WTC11 (cell line): ENCODE measurements around the gene TP53BP1. TPM values are rescaled to one million over a fixed set of nuclear protein-coding genes. Genes with fewer than 3 reads are reported as not detected.

Experiments used
- ATAC-seq: fragments of 200-7000 bp; cut with Tn5 transposase; 2 replicates; pipeline ENCODE4 v1.10.0; 2021; ENCODE audit warnings: mild to moderate bottlenecking, moderate library complexity
- CTCF ChIA-PET: fragments of 300-600 bp; sonication (Branson Sonifier 250); formaldehyde crosslinking; loops from one replicate; lab custom pipeline; 2021; ENCODE audit warnings: antibody characterized with exemption; lab: Charles Lee
- POLR2A ChIA-PET: fragments of 350-600 bp; sonication (Branson Sonifier 250); formaldehyde crosslinking; loops from one replicate; lab custom pipeline; 2021; ENCODE audit warnings: antibody characterized with exemption; lab: Charles Lee
- DNase-seq: peaks from one replicate; pipeline ENCODE4 v3.0.0; 2021; ENCODE audit warnings: low spot score
- H3K27ac Mint-ChIP-seq: 2 replicates; pipeline ENCODE4 v1.8.0; 2021; ENCODE audit warnings: mixed read lengths
- H3K27me3 Mint-ChIP-seq: 2 replicates; pipeline ENCODE4 v1.8.0; 2021; ENCODE audit warnings: low read depth, mild to moderate bottlenecking, moderate library complexity, mixed read lengths
- H3K36me3 Mint-ChIP-seq: 2 replicates; pipeline ENCODE4 v1.8.0; 2021; ENCODE audit warnings: mixed read lengths
- H3K4me1 Mint-ChIP-seq: 2 replicates; pipeline ENCODE4 v1.8.0; 2022; ENCODE audit warnings: mixed read lengths
- H3K4me3 Mint-ChIP-seq: 2 replicates; pipeline ENCODE4 v1.8.0; 2021; ENCODE audit warnings: mild to moderate bottlenecking, moderate library complexity, mixed read lengths
- H3K9me3 Mint-ChIP-seq: 2 replicates; pipeline ENCODE4 v1.8.0; 2021; ENCODE audit warnings: mixed read lengths
- ATF3 ChIP-seq: sonication (generic); formaldehyde crosslinking; conservative IDR thresholded peaks from 2 replicates; pipeline ENCODE4 v1.8.1; 2022; ENCODE audit warnings: mild to moderate bottlenecking, missing genetic modification reagents
- ATF6 ChIP-seq: sonication (generic); formaldehyde crosslinking; IDR thresholded peaks from 2 replicates; pipeline ENCODE4 v1.8.1; 2023; ENCODE audit warnings: mild to moderate bottlenecking, missing genetic modification reagents
- CBFB ChIP-seq: sonication (generic); formaldehyde crosslinking; IDR thresholded peaks from 2 replicates; pipeline ENCODE4 v1.8.1; 2022; ENCODE audit warnings: mild to moderate bottlenecking, low read depth, missing genetic modification reagents
- EMX1 ChIP-seq: fragments of 250-450 bp; sonication (Bioruptor Pico); IDR thresholded peaks from 2 replicates; pipeline ENCODE4 v1.8.0; 2021; ENCODE audit warnings: mild to moderate bottlenecking
- ERG ChIP-seq: fragments of 250-450 bp; sonication (Bioruptor Pico); IDR thresholded peaks from 2 replicates; pipeline ENCODE4 v1.8.0; 2021; ENCODE audit warnings: mild to moderate bottlenecking
- ESRRA ChIP-seq: sonication (generic); formaldehyde crosslinking; IDR thresholded peaks from 2 replicates; pipeline ENCODE4 v1.8.1; 2022; ENCODE audit warnings: mild to moderate bottlenecking, missing genetic modification reagents, borderline replicate concordance
- FOXP4 ChIP-seq: sonication (generic); formaldehyde crosslinking; IDR thresholded peaks from 2 replicates; pipeline ENCODE4 v1.8.0; 2022; ENCODE audit warnings: mild to moderate bottlenecking, missing genetic modification reagents
- HMGXB4 ChIP-seq: sonication (generic); formaldehyde crosslinking; IDR thresholded peaks from 2 replicates; pipeline ENCODE4 v1.8.1; 2023; ENCODE audit warnings: mild to moderate bottlenecking, moderate library complexity, missing genetic modification reagents
- IRF1 ChIP-seq: sonication (generic); formaldehyde crosslinking; IDR thresholded peaks from 2 replicates; pipeline ENCODE4 v1.8.0; 2023; ENCODE audit warnings: missing genetic modification reagents
- MAX ChIP-seq: sonication (generic); formaldehyde crosslinking; IDR thresholded peaks from 2 replicates; pipeline ENCODE4 v1.8.0; 2022; ENCODE audit warnings: mild to moderate bottlenecking, missing genetic modification reagents
- PRRX2 ChIP-seq: fragments of 250-450 bp; sonication (Bioruptor Pico); IDR thresholded peaks from 2 replicates; pipeline ENCODE4 v1.8.0; 2021; ENCODE audit warnings: mild to moderate bottlenecking
- SP1 ChIP-seq: sonication (generic); formaldehyde crosslinking; conservative IDR thresholded peaks from 2 replicates; pipeline ENCODE4 v1.8.1; 2022; ENCODE audit warnings: missing genetic modification reagents
- STAT6 ChIP-seq: sonication (generic); formaldehyde crosslinking; conservative IDR thresholded peaks from 2 replicates; pipeline ENCODE4 v1.8.1; 2023; ENCODE audit warnings: mild to moderate bottlenecking, low read depth, missing genetic modification reagents, moderate library complexity
- USF1 ChIP-seq: sonication (generic); formaldehyde crosslinking; IDR thresholded peaks from 2 replicates; pipeline ENCODE4 v1.8.0; 2022; ENCODE audit warnings: mild to moderate bottlenecking, missing genetic modification reagents
- ZBTB43 ChIP-seq: sonication (generic); formaldehyde crosslinking; IDR thresholded peaks from 2 replicates; pipeline ENCODE4 v1.8.1; 2023; ENCODE audit warnings: mild to moderate bottlenecking, missing genetic modification reagents
- ZNF396 ChIP-seq: fragments of 250-450 bp; sonication (Bioruptor Pico); IDR thresholded peaks from 2 replicates; pipeline ENCODE4 v1.8.0; 2021; ENCODE audit warnings: mild to moderate bottlenecking, moderate library complexity, borderline replicate concordance
- ZNF671 ChIP-seq: fragments of 250-450 bp; sonication (Bioruptor Pico); IDR thresholded peaks from 2 replicates; pipeline ENCODE4 v1.8.0; 2021; ENCODE audit warnings: mild to moderate bottlenecking
- total RNA-seq: library from RNA; stranded (reverse); gene quantifications from 3 replicates; pipeline ENCODE4 v1.2.3, GENCODE V29; 2021

The TP53BP1 gene
- total RNA-seq, 1 experiment from 2014 or later, result 67.1 TPM

- TF ChIP-seq ATF6 (no peak), IRF1 (CRISPR knock-in tag) (no peak), ZNF671 (no peak), PRRX2 (no peak), EMX1 (CRISPR knock-in tag) (no peak), STAT6 (CRISPR knock-in tag) (no peak)
- TF ChIP-seq, all 79 proteins: peak for 0
Observed at GRCh38 chr15:43412096-43412495, 80.9 kb downstream of the TP53BP1 start (continued).

GRCh38 chr15:43410572-43411214 lies 82.3 kb downstream of the TP53BP1 start:
- peak; percentile 32; the same call in 1 of the 2 replicates for ATAC-seq
- ChIA-PET CTCF (interaction anchor here (0.9 to 1.6 kb wide), 2 partner anchors 83 to 104 kb away, joined by 3 to 5 read pairs; partner anchors contain the start of gene TP53BP1), POLR2A (no interaction called here)
- Mint-ChIP-seq H3K27ac (peak overlapping the region; percentile 28; the same call in 1 of the 2 replicates), H3K4me3 (no peak overlapping the region), H3K27me3 (no peaks in the 10 kb centered on the region), H3K4me1 (no peaks in the 10 kb centered on the region), H3K36me3 (peaks cover 80% of the 10 kb centered on the region), H3K9me3 (no peaks in the 10 kb centered on the region)
- TF ChIP-seq ERG (CRISPR knock-in tag), result no peak
- no peak for TF ChIP-seq ZNF396
- no peak for TF ChIP-seq ATF3 (CRISPR knock-in tag)
- no peak for DNase-seq

GRCh38 chr15:43408789-43409188 lies 84.2 kb downstream of the TP53BP1 start:
- DNase-seq (no peak), ATAC-seq (no peak)
- Mint-ChIP-seq H3K4me3 (no peak overlapping the region), H3K27me3 (no peaks in the 10 kb centered on the region), H3K4me1 (no peaks in the 10 kb centered on the region), H3K9me3 (no peaks in the 10 kb centered on the region), H3K27ac (no peak overlapping the region), H3K36me3 (peaks cover 82% of the 10 kb centered on the region)
- ChIA-PET CTCF (interaction anchor here (0.8 kb wide), 1 partner anchor 33 kb away, joined by 3 read pairs; no protein-coding TSS in a partner anchor), POLR2A (no interaction called here)
- TF ChIP-seq ESRRA (CRISPR knock-in tag), result no peak
- no peak for TF ChIP-seq MAX (CRISPR knock-in tag)
- TF ChIP-seq HMGXB4 (CRISPR knock-in tag), result no peak
- TF ChIP-seq ATF3 (CRISPR knock-in tag), result no peak
- TF ChIP-seq SP1 (CRISPR knock-in tag), result no peak
- no peak for TF ChIP-seq CBFB (CRISPR knock-in tag)
- no peak for TF ChIP-seq ZBTB43 (CRISPR knock-in tag)
- no peak for TF ChIP-seq FOXP4 (CRISPR knock-in tag)
- TF ChIP-seq USF1, result no peak
